CD4-positive, alpha-beta T cell treated with Interleukin-15 for 4 hours (primary cell): Measurements from ENCODE around the gene LYSMD3.

Experiments
- DNase-seq: peaks from one replicate; pipeline ENCODE4 v3.0.0-alpha.2; 2020; ENCODE audit warnings: low spot score

Gene LYSMD3

GRCh38 chr5:90547072-90547536 lies 17.7 kb upstream of the LYSMD3 start:
- no peak for DNase-seq

- no peak for DNase-seq
Observed at GRCh38 chr5:90546216-90546837, 16.9 kb upstream of the LYSMD3 start.

GRCh38 chr5:90545511-90545910 lies 16.1 kb upstream of the LYSMD3 start:
- no peak for DNase-seq

DNA sequence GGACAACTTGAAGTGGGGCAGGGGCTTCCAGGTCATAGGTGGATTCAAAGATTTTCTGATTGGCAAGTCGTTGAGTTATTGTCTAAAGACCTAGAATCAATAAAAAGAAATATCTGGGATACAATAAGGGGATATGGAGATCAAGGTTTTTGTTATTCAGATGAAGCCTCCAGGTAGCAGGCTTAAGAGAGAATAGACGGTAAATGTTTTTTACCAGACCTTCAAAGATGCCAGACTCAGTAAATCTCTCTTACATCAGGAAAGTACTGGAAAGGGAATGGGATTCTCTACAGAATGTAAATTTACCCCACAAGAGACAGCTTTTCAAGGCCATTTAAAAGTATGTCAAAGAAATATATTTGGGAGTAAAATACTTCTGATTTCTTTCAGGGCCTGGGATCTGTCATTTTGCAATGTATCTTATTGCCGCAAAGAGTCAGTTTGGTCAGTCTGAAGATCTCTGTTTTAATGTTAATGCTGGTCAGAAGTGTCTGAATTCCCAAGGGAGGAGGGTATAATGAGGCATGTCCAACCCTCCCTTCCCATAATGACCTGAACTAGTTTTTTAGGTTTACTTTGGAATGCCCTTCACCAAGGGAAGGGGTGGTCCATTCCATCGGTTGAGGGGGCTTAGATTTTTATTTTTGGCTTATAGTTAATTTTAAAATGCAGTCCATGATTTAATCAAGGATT lies 13.6 kb upstream of the LYSMD3 start:
- no peak for DNase-seq

DNA sequence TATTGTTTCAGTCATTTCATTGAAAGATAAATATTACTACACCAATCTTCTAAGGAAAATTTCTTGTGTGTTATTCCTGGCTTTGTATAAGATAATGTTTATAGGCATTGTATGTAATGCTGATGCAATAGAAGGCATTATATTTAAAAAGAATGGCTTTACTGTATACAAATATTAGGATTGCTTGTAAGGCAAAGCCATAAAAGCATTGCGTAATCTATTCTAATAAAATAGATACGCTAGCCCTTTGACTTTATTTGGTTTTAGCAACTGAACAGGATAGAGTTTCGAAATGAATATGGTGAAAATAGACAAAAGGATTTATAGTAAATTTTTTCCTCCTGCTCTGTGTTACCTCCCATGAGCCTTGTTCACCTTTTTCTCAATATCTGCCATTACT lies 5.5 kb upstream of the LYSMD3 start:
- no peak for DNase-seq

GRCh38 chr5:90533794-90534193 lies 4.4 kb upstream of the LYSMD3 start:
- DNase-seq, result no peak

DNA sequence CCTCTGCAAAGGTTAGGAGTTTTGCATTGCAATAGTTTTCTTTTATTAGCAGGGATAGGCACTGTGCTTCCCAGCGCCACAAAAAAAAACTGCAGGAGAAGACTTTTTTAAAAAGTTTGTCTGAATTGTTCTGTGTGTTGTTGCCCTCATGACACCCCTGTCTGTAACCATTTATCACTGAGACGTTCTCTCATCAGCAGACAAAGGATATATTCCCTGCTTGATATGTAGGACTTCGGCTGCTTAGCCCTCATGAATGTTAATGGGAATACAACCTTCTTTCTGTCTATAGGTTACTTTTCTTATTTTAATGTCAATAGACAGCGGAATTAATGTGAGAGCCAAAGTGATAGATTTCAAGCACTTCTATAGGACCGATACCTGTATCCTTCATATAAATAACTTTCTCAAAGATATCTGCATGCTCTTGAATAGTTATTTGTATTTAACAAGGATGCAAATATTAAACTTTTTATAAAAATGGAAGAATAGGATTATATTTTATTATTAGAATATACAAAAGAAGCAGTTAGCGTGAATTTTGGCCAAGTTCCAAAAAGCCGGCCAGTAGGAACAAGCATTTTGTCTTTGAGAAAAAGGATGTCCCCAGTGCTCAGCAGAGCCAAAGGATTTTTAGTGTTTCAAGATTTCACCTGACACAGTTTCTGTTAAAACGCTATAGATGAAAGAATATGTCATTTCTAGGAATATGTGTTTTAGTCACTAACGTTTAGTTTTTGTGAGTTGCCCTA lies 1.5 kb upstream of the LYSMD3 start:
- no peak for DNase-seq

- peak; percentile 73 for DNase-seq
Observed at GRCh38 chr5:90529939-90530677, 724 bp upstream of the LYSMD3 start.

- peak; percentile 14 for DNase-seq
Observed at GRCh38 chr5:90528601-90529193, 687 bp downstream of the LYSMD3 start.

GRCh38 chr5:90519081-90519480 lies 10.3 kb downstream of the LYSMD3 start:
- DNase-seq, result no peak

- no peak for DNase-seq
Observed at GRCh38 chr5:90518661-90519060, 10.7 kb downstream of the LYSMD3 start.

- no peak for DNase-seq
Observed at GRCh38 chr5:90514520-90514919, 14.9 kb downstream of the LYSMD3 start.

- DNase-seq, result no peak
Observed at GRCh38 chr5:90510438-90510837, 18.9 kb downstream of the LYSMD3 start.

- no peak for DNase-seq
Observed at GRCh38 chr5:90506221-90506620, 23.2 kb downstream of the LYSMD3 start.

DNA sequence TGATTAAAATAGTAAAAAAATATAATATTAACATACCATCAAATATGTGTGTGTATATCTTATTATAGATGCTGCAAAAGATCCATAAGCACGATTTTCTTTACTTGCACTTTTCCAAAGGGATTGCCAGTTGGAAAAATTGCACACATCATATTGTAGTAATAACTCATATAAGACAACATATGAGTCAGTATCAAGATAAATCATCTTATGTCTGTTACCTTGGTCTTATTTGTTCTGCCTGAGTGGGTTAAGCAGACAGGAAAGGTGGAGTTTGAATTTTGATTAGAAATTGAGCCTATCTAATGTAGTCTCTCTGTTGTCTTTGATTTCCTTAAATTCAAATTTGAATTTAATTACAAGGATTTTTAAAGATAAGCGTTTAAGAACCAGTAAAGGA lies 24.6 kb downstream of the LYSMD3 start:
- DNase-seq, result no peak

- no peak for DNase-seq
Observed at GRCh38 chr5:90503596-90503995, 25.8 kb downstream of the LYSMD3 start.

DNA sequence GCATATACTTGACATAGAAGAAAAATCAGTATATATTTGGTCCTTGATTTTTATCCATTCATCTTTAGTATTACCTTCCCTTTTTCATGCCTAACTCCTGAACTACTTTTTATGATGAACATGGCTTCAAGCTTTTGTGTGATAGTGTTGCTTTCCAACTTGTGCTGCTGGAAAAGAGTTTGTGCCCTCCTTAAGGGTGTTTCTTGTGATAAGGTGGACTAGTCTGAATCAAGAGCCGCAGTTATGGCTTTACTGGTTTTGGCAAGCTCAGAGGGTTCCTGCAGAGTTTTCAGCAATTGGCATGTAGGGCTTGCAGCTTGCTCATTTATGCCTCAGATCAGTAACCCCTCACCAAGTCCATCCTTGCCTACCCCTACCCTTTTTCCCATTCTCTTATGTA lies 34.2 kb downstream of the LYSMD3 start:
- no peak for DNase-seq

GRCh38 chr5:90494043-90494442 lies 35.3 kb downstream of the LYSMD3 start:
- DNase-seq, result no peak

DNA sequence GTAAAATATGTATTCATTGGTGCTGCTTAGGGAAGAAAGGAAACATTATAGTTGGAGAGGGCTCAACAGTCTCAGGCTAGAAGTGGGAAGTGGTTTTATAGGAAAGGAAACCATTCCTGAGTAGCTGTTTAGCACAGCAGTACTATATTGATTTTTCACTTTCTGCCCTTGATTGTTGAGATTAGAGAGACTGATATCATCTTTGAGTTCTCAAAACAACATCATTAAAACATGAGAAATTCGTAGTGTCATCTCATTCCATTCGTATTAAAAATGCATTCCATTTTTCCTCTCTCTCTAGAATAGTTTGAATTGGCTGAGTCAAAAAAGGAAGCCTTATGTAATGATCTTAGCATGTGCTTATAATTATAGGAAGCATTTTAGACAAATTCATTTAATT lies 40.6 kb downstream of the LYSMD3 start:
- no peak for DNase-seq

DNA sequence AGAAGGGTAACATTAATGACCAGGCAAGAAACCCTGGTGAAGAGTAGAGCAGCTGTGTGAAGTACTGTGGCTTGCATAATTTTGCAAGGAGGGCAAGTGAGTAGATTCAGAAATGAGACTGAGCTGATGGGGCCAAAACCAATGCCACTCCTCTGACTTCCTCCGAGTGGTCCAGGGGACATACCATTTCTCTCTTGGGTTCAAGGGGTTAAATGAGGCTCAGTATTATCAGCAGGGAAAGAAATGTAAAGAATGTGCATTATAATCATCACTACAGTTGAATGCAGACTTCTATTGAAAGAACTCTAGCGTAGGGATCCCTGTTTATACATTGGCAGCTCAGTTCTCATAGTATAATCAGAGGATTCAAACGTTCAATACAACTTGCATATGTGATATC lies 44.8 kb downstream of the LYSMD3 start:
- DNase-seq, result no peak

DNA sequence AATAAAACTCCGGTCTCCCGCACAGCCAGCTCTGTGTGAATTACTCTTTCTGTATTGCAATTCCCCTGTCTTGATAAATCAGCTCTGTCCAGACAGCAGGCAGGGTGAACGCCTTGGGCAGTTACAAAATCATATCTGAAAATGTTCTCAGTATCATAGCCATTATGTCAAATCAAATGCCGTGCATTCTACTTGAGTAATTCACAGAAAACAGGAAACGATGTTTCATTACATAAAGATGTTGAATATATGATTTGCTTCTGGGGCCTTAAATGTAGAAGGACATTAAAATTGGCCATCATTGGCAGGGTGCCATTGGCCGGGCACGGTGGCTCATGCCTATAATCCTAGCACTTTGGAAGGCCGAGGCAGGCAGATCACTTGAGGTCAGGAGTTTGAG lies 46.2 kb downstream of the LYSMD3 start:
- no peak for DNase-seq

GRCh38 chr5:90480699-90481098 lies 48.7 kb downstream of the LYSMD3 start:
- no peak for DNase-seq
